Jurkat, Clone E6-1 (cell line): ENCODE results near the gene S100A4.
"Not testable (repeated sequence)": the region's sequence is repeated elsewhere in the genome, so short reads cannot be mapped to it uniquely, and the experiment has no call there.

Experiments
- DNase-seq: peaks from one replicate; pipeline ENCODE4 v3.0.0-alpha.2; 2011; ENCODE audit warnings: low read depth, low spot score
- H3K4me3 ChIP-seq: 2 replicates; pipeline ENCODE4 v1.5.1; 2011; ENCODE audit warnings: mild to moderate bottlenecking, low read length, control low read depth, moderate library complexity

The S100A4 gene

DNA sequence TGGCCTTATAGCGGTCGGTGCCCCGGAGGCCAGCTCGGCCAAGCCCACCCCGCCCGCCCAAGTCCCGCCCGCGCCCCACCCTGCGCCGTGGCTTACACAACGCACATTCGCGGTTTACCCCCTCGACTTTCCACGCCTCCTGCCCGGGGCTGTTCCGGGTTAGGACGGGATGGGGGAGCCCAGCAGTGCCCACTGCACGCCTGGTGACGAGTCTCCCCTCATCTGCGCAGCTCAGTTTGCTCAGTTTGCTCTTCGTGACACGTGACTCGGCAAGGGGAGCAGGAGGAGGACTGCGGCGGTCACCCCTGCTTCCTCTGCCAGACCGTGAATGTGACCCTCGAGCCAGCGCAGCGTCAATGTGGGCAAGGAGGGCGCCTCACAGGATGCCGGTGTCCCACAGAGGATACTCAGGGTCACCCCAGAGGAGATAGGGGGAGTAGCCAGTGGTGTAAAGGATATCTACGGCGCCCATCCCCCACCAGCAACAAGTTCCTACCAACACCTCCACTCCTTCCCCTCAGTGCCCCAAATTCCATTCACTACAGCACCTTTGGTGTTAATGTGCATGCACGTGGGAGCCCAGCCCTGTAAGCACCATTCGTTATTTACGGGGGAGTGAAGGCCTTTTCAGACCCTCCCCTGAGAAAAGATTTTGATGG is 9.5 kb downstream of the S100A4 start:
- DNase-seq, result no peak
- H3K4me3 ChIP-seq, result no peak overlapping the region

GRCh38 chr1:153535242-153536011 is 10.2 kb downstream of the S100A4 start, which contains the start of gene S100A6:
S100A6 (minus strand) TSS chr1:153535991; CDS start chr1:153535339, 652 bp downstream.
- no peak within 1 kb of the TSS for H3K4me3 ChIP-seq
- DNase-seq, result no peak

- no peak for DNase-seq
- no peak overlapping the region for H3K4me3 ChIP-seq
These were observed 10.7 kb downstream of the S100A4 start for GRCh38 chr1:153534925-153535241.

GRCh38 chr1:153534226-153534924 is 11.2 kb downstream of the S100A4 start:
- DNase-seq, result no peak
- H3K4me3 ChIP-seq, result no peak overlapping the region

DNA sequence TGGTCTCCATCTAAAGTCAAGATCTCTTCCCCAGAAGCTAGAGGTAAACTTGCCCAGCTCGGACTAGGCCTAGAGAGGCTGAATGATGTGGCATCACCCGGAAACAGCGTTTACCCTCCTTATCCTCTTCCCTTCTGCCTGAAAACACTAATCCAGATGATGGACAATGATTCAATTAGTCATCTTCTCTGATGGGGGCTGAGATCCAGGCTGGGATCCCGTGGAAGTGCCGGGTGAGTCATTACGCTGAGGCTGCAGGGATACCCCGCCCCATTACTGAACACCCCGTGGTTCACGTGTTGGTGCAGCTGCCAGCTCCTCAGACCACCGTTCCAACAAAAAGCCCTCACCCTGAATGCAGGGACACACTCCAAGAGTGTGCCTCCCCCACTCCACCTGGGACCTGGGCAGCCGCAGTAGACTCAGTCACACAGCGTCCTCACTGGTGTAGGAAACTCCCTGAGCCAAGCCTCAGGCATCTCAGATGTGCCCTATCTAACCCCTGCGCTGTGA is 11.9 kb downstream of the S100A4 start:
- no peak overlapping the region for H3K4me3 ChIP-seq
- DNase-seq, result no peak

- H3K4me3 ChIP-seq, result no peak overlapping the region
- no peak for DNase-seq
These were observed 12.6 kb downstream of the S100A4 start for GRCh38 chr1:153532769-153533599.

DNA sequence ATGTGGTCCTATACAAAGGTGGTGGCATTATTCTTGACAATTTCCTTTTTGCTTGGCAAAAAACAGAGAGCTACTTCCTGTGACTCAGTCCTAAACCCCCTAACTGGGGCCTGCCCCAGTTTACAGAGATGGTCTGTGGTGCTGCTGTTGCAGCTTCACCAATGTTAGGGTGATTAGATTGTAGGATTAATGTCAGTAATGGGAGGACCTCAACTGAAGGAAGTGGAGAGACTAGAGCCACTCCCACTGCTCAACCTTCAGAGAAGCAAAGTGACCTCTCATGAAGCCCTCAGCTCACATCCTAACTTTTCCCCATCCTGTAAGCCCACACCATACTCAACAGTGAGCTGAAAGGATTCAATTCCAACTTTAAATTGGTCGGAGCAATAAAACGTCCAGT is 13.4 kb downstream of the S100A4 start:
- H3K4me3 ChIP-seq, result no peak overlapping the region
- no peak for DNase-seq

- DNase-seq, result no peak
- H3K4me3 ChIP-seq, result no peak overlapping the region
These were observed 14.0 kb downstream of the S100A4 start for GRCh38 chr1:153531638-153532037.

DNA sequence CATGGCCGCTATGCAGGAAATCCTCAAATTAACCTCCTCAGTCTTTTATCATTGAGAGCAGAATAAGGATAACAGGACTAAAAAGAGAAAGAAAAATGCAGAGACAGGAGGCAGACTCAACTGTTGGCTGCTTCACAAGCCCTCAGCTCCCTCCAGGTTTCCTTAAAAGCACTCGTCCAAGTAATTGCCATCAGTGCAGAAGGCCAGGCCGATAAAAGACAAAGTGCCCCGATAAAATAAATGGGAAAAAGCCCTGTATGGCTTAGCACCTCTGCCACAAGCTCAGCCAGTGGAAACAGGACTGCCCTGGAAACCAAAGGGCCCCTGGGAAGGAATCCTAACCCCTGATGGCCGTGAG is 17.9 kb downstream of the S100A4 start:
- H3K4me3 ChIP-seq, result no peak overlapping the region
- DNase-seq, result no peak

DNA sequence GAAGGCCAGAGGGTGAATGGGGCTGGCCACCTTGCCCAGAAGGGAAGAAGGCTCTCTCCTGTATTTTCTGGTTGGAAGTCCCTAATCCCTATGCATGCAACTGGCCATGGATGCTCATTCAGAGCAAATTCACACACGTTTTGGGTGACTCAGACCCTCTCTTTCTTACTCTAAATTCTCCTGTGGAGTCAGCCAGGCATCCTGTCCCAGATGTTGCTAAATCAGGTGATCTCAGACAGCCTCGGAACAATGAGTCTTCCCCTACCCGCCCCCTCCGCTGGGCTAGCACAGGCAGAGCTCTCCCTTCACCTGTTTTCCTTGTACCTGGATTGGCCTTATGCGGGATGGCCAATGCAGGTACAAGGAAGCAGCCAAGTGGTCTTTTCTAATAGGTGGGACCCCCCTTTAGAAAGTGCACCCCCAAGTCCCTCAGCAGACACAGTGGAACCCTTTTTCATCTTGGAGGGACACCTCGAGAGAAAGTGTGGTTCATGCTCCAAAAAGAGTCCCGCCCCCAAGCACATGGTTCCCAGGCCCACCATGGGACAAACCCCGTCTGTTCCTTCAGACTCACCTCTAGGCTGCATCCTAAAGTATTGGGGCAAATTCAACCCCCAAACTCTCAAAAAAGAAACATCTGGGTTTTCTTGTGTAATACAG is 18.5 kb downstream of the S100A4 start:
- DNase-seq, result no peak
- no peak overlapping the region for H3K4me3 ChIP-seq

DNA sequence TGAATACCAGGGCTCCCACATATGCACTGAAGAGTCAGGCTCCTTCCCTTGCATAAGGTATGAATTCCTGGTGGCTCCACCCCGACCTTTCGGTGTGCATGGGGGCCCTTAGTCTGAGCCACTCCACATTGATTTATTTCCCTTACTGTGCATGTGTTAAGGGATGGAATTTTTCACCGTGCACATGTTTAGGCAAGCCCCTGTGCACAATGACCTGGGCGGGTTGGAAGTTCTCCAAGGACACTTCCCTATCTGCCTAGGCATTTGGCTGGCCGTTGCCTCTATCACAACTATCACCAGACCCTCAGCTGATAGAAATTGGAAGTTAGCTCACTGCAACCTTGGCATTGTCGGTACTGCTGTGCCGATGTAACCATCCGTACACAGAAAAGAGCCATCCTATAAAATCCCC is 19.5 kb downstream of the S100A4 start:
- no peak overlapping the region for H3K4me3 ChIP-seq
- DNase-seq, result no peak

GRCh38 chr1:153525088-153525728 is 20.4 kb downstream of the S100A4 start:
- H3K4me3 ChIP-seq, result no peak overlapping the region
- DNase-seq, result no peak

DNA sequence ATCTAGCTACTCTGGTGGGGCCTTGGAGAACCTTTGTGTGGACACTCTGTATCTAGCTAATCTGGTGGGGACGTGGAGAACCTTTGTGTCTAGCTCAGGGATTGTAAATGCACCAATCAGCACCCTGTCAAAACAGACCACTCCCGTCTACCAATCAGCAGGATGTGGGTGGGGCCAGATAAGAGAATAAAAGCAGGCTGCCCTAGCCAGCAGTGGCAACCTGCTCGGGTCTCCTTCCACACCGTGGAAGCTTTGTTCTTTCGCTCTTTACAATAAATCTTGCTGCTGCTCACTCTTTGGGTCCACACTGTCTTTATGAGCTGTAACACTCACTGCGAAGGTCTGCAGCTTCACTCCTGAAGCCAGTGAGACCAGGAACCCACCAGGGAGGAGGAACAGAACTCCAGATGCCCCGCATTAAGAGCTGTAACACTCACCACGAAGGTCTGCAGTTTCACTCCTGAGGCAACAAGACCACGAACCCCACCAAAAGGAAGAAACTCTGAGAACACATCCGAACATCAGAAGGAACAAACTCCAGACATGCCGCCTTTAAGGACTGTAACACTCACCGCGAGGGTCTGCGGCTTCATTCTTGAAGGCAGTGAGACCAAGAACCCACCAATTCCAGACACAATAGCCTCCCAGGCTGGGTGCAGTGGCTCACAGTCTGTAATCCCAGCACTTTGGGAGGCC is 23.1 kb downstream of the S100A4 start:
- DNase-seq, H3K4me3 ChIP-seq: not testable (repeated sequence)

GRCh38 chr1:153521808-153522207 is 23.8 kb downstream of the S100A4 start:
- not testable (repeated sequence) for DNase-seq, H3K4me3 ChIP-seq

DNA sequence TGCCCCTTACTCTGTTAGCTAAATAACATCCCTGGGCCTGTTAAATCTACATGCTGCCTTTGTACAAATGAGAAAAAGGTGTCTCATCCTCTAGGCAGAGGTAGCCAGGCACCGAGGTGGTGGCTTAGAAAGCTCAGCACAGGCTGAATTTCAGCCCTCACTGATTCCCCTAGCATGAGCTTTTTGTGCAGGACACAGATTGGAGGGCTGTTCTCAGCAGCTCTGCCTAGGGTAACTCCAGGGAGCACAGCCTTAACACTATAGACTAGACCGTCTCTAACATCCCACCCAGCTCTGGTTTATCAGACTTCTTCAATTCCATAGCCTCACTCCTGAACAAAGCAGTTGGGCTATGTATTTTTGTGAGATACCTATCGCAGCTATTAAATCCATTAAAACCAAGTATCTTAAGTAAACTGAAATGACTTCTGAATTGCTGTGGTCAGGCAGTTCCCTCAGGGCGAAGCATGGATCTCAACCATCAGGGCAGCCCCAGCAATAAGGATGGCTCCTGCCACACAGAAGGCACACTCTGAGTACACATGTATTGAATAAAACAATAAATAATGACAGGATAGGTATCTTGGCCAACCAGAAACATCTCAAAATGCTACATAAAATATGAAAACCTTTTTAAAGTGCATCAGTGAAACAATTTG is 24.7 kb downstream of the S100A4 start:
- no peak overlapping the region for H3K4me3 ChIP-seq
- DNase-seq, result no peak

GRCh38 chr1:153520137-153520691 is 25.4 kb downstream of the S100A4 start:
- H3K4me3 ChIP-seq, DNase-seq: not testable (repeated sequence)

DNA sequence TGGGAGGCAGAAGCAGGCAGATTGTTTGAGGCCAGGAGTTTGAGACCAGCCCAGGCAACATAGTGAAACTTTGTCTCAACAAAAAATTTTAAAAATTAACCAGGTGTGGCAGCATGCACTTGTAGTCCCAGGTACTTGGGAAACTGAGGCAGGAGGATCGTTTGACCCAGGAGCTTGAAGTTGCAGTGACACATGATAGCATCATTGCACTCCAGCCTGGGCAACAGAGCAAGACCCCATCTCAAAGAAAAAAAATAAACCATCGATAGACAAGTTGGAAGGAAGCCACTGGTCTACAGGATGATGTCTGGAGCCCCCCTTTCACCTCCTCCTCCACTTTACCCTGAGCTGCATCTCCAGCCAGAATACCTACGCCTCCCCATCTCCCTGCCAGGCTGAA is 26.4 kb downstream of the S100A4 start:
- no peak for DNase-seq
- H3K4me3 ChIP-seq, result no peak overlapping the region
